HT1080 (cell line): ENCODE results near the gene ZNF688. TPM values are rescaled to one million over a fixed set of nuclear protein-coding genes. Genes with fewer than 3 reads are reported as not detected.
"Not testable (repeated sequence)": the region's sequence is repeated elsewhere in the genome, so short reads cannot be mapped to it uniquely, and the experiment has no call there.

Experiments
- DNase-seq: peaks from one replicate; pipeline ENCODE4 v3.0.0-alpha.2; 2015; ENCODE audit warnings: low read depth
- polyA plus RNA-seq, 2 experiments: library from polyadenylated mRNA; depleted of rRNA; stranded (reverse); fragments of >200 nt; gene quantifications; 2 replicates each; pipeline ENCODE4 v1.2.3, GENCODE V29; 2015
- total RNA-seq: library from RNA; depleted of rRNA; stranded (reverse); fragments of >200 nt; shearing (Covaris generic); gene quantifications from 2 replicates; pipeline ENCODE4 v1.2.3, GENCODE V29; 2014; rRNA removed

The ZNF688 gene
- total RNA-seq = 6.5 and 7.2 TPM in 2 replicates
- 4.9 and 5.7 TPM in 2 replicates for polyA plus RNA-seq (2015; cell fraction: cytosol; rRNA removed)
- 6.8 and 6.9 TPM in 2 replicates for polyA plus RNA-seq (2015; cell fraction: nucleus; rRNA removed)

GRCh38 chr16:30571445-30572322, at the start of gene ZNF688:
TSS of gene ZNF688 (minus strand) at chr16:30571714. CDS start at chr16:30571629, 85 bp downstream.
- DNase-seq = peak; percentile 98

- DNase-seq = no peak
These were observed 48.7 kb upstream of the ZNF688 start for GRCh38 chr16:30620169-30620568.

- no peak for DNase-seq
These were observed 48.1 kb upstream of the ZNF688 start for GRCh38 chr16:30619638-30620037.

GRCh38 chr16:30619202-30619601, 47.7 kb upstream of the ZNF688 start:
- DNase-seq = no peak

- peak; percentile 27 for DNase-seq
These were observed 44.0 kb upstream of the ZNF688 start for GRCh38 chr16:30615358-30616091.

GRCh38 chr16:30609926-30610839, 38.7 kb upstream of the ZNF688 start, which contains the start of gene ZNF689:
TSS of gene ZNF689 (minus strand) at chr16:30610389. CDS start at chr16:30610041, 348 bp downstream.
- peak; percentile 93 for DNase-seq

GRCh38 chr16:30609002-30609925, 37.8 kb upstream of the ZNF688 start:
- DNase-seq = peak; percentile 17

- no peak for DNase-seq
These were observed 34.5 kb upstream of the ZNF688 start for GRCh38 chr16:30606004-30606403.

GRCh38 chr16:30605158-30605557, 33.6 kb upstream of the ZNF688 start:
- DNase-seq = no peak

- no peak for DNase-seq
These were observed 32.9 kb upstream of the ZNF688 start for GRCh38 chr16:30604316-30604947.

- no peak for DNase-seq
These were observed 32.4 kb upstream of the ZNF688 start for GRCh38 chr16:30603945-30604315.

GRCh38 chr16:30602616-30603277, 31.2 kb upstream of the ZNF688 start:
- DNase-seq = no peak

GRCh38 chr16:30601966-30602365, 30.5 kb upstream of the ZNF688 start:
- no peak for DNase-seq

- no peak for DNase-seq
These were observed 29.4 kb upstream of the ZNF688 start for GRCh38 chr16:30600929-30601328.

GRCh38 chr16:30600215-30600614, 28.7 kb upstream of the ZNF688 start:
- DNase-seq = no peak

- no peak for DNase-seq
These were observed 21.4 kb upstream of the ZNF688 start for GRCh38 chr16:30592871-30593270.

GRCh38 chr16:30590869-30591268, 19.4 kb upstream of the ZNF688 start:
- not testable (repeated sequence) for DNase-seq

GRCh38 chr16:30589582-30589981, 18.1 kb upstream of the ZNF688 start:
- not testable (repeated sequence) for DNase-seq

- DNase-seq = no peak
These were observed 17.1 kb upstream of the ZNF688 start for GRCh38 chr16:30588651-30589050.
